Measurements from ENCODE around the gene ALLC. TPM values are rescaled to one million over a fixed set of nuclear protein-coding genes. Genes with fewer than 3 reads are reported as not detected.

The ALLC gene
- total RNA-seq, 1 experiment from 2014 or later: not detected

DNA sequence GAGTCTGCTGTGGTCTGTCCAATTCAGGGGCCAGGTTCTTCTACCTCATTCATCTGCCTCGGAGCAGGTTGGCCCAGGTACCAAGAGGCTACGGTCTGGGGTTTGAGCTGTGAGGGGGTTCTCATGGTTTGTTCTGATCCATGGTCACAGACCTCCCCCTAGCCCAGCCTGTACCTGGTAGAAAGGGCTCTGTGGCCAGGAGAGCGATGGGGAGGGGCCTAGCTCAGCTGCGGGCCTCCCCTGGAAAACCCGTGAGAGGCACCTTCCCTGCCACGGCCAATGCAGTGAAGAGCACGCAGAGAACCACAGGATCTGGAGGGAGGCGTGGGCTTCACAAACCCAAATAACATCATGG is 19.6 kb upstream of the ALLC start:
- DNase-seq (ENCODE audit: extremely low read depth, low read depth): no peak

DNA sequence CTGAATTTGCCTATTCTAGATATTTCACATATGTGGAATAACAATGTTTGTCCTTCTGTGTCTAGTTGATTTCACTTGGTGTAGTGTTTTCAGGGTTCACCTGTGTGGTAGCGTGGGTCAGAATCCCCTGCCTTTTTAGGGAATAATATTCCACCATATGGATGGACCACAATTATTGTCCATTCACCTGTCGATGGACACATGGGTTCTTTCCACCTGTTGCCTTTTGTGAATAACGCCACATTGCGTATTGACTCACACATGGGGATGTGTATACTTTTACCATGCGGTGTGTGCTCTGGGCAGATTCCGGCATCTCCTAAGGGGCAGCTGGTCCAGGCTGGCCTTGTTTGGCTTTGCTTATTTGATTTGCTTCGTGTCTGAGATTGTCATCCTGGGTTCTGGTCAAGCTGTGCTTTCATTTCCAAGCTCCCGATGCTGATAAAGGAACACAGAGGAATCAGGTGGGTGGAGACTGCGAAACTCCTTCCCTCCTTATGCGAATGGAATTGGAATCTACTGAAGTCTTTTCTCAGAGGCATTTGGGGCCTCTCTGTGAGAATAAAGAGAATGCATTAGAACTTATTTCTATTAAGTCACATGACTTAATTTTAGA is 18.9 kb upstream of the ALLC start:
- DNase-seq (ENCODE audit: extremely low read depth, low read depth): no peak

DNA sequence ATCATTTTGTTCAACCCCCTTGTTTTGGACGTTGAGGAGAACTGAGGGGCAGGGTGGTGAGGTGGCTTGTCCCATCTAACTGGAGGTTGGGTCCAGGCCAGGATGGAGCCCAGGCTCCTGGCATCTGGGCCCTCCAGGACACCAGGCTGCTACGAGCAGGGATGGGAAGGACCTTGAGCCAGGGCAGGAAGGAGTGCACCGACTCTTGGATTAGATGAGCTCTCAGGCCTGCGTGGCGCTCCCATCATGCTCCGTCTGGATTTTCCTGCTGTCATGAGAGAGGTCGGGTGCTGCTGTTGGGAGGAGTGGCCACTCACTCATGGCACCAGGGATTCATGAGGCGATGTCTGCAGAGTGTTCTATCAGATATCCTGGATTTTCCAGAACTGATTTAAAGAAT is 18.3 kb upstream of the ALLC start:
- no peak for DNase-seq (ENCODE audit: extremely low read depth, low read depth)

DNA sequence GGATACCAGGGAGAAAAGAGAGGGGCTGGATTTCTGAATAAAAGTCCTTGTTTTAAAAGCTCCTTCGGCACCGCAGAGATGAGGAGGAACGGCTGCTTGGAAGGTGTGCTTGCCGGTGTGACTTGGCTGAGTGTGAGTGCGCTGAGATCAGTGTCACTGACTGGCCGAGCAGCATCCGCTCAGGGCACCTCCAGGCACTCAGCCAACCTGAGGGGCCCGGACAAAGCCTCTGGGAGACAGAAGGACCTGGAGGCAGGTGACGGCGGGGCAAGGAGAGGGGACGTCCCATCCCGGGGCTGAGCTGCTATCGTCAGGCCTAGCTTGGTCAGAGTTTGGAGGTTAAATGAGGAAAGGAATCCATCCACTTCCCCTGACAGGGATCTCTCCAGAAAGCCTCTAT is 16.8 kb upstream of the ALLC start:
- no peak for DNase-seq (ENCODE audit: extremely low read depth, low read depth)

GRCh38 chr2:3641841-3642421 is 16.1 kb upstream of the ALLC start:
- no peak for DNase-seq (ENCODE audit: extremely low read depth, low read depth)

DNA sequence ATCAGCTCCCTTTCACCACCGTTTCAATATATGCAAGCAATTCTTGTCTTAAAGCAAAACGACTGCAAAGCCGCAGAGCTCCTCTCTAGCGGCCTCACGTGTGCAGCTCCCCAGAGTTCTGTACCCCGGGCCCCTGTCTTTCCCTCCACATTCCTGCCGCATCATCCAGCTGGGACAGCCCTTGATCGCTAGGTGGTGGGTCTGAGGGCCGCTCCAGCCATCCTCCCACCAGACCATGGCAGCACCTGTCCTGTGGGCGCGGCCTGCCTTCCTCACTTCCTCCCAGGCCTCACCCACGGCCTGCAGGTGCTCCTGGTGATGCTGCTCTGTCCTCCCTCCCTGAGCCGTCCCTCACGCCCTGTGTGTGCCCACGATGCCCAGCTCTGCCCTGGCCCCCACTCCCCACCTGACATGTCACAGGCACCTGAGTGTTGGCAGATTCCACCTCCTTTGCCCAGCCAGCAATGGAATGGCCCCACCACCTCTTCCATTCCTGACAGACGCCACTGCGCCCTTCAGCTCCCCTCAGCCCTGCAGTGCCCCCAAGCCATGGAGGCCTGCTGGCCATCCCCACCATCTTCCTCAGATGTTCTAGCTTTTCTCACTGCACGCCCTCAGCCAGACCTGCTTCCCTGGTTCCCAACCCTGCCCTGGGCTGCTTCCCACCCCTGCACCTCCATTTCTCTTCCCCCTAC is 15.3 kb upstream of the ALLC start:
- no peak for DNase-seq (ENCODE audit: extremely low read depth, low read depth)

DNA sequence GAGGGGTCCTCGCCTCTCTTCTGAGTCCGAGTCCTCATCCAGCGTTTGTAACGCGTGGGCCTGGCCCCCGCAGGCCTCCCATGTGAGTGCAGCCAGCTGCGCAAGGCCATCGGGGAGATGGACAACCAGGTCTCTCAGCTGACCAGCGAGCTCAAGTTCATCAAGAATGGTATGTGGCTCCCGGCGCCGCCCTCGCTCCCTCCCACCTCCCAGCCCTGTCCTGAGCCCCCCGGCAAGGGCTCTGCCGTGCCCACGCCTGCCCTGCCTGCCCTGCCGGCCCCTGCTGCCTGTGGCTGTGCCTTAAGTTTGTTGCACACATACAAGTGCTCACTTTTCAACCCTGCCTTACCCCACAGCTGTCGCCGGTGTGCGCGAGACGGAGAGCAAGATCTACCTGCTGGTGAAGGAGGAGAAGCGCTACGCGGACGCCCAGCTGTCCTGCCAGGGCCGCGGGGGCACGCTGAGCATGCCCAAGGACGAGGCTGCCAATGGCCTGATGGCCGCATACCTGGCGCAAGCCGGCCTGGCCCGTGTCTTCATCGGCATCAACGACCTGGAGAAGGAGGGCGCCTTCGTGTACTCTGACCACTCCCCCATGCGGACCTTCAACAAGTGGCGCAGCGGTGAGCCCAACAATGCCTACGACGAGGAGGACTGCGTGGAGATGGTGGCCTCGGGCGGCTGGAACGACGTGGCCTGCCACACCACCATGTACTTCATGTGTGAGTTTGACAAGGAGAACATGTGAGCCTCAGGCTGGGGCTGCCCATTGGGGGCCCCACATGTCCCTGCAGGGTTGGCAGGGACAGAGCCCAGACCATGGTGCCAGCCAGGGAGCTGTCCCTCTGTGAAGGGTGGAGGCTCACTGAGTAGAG is 14.4 kb upstream of the ALLC start:
- no peak for DNase-seq (ENCODE audit: extremely low read depth, low read depth)

- DNase-seq (ENCODE audit: extremely low read depth, low read depth): no peak
Observed at GRCh38 chr2:3644246-3644525, 13.8 kb upstream of the ALLC start.

- no peak for DNase-seq (ENCODE audit: extremely low read depth, low read depth)
Observed at GRCh38 chr2:3644891-3645605, 13.0 kb upstream of the ALLC start.

DNA sequence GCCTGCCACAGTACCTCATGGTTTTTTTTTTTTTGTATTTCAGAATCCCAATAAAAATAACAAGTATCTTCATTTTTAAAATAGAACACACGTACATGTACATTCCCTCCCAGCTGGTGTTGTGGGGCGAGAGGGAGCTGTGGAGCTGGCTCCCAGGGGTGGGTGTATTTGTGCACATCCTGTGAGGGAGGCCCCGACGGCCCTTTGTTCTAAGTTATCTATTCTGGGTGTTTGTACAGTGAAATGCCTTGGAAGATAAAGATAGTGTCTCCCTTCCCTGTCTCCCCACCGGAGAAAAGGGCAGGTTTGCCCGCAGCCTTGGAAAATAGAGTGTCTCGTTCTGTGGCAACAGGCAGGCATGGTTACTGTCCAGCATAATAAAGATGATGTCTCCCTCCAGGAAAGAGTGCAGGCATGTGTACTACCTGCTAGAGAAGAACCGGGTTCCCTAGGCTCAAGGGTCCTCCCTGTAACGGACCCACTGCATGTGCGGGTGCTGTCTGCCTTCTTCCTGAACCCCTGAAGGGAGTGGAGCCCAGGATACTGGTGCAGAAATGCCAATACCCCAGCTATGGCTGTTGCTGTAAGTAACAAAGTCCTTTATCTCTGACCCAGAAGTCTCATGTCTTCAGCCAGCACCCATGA is 12.1 kb upstream of the ALLC start:
- DNase-seq (ENCODE audit: extremely low read depth, low read depth): no peak

GRCh38 chr2:3646446-3646845 is 11.6 kb upstream of the ALLC start:
- no peak for DNase-seq (ENCODE audit: extremely low read depth, low read depth)

- DNase-seq (ENCODE audit: extremely low read depth, low read depth): no peak
Observed at GRCh38 chr2:3647246-3647645, 10.8 kb upstream of the ALLC start.

DNA sequence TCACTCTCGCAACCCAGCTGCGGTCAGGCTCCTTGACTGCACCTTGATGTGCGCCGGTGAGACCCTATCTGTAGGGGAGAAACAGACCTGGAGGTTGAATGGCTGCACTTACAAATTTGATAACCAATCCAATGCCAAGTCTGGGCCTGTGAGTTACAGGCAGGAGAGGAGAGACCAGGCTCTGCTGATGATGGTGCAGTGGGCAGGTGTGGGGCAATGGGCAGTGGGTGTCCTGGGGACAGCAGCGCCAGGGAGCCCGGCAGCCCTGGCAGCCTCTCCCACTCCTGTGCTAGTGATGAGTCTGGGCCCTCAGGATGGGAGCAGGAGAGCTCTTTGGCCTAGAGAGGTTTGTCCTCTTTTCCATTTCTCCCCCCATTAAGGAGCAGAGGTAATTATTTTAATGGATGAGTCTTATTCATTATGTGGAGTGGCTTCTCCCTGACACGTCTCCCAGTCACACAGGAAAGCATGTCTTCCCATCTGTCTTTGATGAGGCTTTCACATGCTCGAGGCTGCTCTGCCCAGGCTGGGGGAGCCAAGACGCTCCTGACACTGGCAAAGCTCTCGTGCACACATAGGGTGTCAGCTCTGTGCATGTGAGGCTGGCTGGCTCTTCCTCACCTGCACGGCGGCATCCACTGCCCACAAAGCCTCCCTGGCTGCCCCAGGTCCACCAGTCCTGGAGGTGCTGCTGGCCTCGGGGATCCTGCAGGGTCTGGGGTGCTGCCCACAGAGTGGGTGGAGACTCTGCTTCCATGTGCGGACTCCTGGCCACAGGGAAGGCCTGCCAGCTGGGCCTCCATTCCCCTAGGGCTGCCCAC is 10.0 kb upstream of the ALLC start:
- DNase-seq (ENCODE audit: extremely low read depth, low read depth): no peak

GRCh38 chr2:3648652-3649177 is 9.3 kb upstream of the ALLC start:
- no peak for DNase-seq (ENCODE audit: extremely low read depth, low read depth)

GRCh38 chr2:3649581-3649980 is 8.4 kb upstream of the ALLC start:
- DNase-seq (ENCODE audit: extremely low read depth, low read depth): no peak

GRCh38 chr2:3650140-3650920 is 7.7 kb upstream of the ALLC start:
- no peak for DNase-seq (ENCODE audit: extremely low read depth, low read depth)

- no peak for DNase-seq (ENCODE audit: extremely low read depth, low read depth)
Observed at GRCh38 chr2:3651691-3652648, 6.0 kb upstream of the ALLC start.
